Gastroesophageal sphincter (tissue), 3 donors: ENCODE results near the gene IL1RAP.

Experiments used
- POLR2A ChIP-seq, 2 donors: fragments of 450-650 bp; IDR thresholded peaks; one replicate each; pipeline ENCODE4 v1.6.1; 2017; ENCODE audit warnings: antibody characterized with exemption in 2 of 2, mild to moderate bottlenecking in 2 of 2, moderate library complexity in 1 of 2
- POLR2AphosphoS5 ChIP-seq: sonication (generic); formaldehyde crosslinking; IDR thresholded peaks from one replicate; pipeline ENCODE4 v1.6.1; 2017; ENCODE audit warnings: antibody characterized with exemption
- TF ChIP-seq, protein P1 (sequence below), 4 experiments: fragments of 200-600 bp in 2 of 4; fragments of 450-650 bp in 2 of 4; sonication (generic) in 1 of 4; IDR thresholded peaks; one replicate each; pipeline ENCODE4 v1.5.1; 2017 to 2019; ENCODE audit warnings: antibody characterized with exemption in 4 of 4, mild to moderate bottlenecking in 2 of 4, moderate library complexity in 2 of 4

DNA sequence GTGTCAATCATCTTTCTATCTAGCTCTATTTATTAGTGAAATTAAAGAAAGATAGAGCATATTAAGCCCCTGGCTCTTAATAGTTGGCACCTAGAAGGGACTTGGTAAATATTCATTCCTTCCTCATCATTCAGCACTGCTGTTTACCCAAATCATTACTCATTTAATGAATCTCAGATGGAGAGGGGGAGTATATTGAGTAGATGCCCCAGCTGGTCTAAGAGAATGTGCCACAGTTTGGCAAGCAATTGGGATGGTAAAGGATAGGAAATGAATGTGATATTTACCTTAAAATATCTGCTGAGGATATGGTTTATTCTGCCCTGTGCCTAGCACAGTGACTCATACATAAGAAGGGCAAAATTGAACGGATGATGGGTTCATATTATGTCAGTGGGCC lies 6.0 kb downstream of the IL1RAP start:
- TF ChIP-seq POLR2AphosphoS5 (no peak), POLR2A (IDR thresholded peaks at IDR 0.05) (no peak)
- TF ChIP-seq, protein P1, sequence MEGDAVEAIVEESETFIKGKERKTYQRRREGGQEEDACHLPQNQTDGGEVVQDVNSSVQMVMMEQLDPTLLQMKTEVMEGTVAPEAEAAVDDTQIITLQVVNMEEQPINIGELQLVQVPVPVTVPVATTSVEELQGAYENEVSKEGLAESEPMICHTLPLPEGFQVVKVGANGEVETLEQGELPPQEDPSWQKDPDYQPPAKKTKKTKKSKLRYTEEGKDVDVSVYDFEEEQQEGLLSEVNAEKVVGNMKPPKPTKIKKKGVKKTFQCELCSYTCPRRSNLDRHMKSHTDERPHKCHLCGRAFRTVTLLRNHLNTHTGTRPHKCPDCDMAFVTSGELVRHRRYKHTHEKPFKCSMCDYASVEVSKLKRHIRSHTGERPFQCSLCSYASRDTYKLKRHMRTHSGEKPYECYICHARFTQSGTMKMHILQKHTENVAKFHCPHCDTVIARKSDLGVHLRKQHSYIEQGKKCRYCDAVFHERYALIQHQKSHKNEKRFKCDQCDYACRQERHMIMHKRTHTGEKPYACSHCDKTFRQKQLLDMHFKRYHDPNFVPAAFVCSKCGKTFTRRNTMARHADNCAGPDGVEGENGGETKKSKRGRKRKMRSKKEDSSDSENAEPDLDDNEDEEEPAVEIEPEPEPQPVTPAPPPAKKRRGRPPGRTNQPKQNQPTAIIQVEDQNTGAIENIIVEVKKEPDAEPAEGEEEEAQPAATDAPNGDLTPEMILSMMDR (IDR thresholded peaks at IDR 0.05), result no peak
